SU-DHL-6 (cell line): ENCODE data around the gene TSHZ2.

Source experiments
- CTCF ChIP-seq: fragments of 200-600 bp; sonication (generic); IDR thresholded peaks from one replicate; pipeline ENCODE4 v1.5.1; 2017; ENCODE audit warnings: antibody characterized with exemption, mild to moderate bottlenecking, low read length, moderate library complexity; ENCODE audit not compliant: insufficient read depth, poor library complexity, severe bottlenecking
- EZH2phosphoT487 ChIP-seq: fragments of 200-600 bp; sonication (generic), shearing (Covaris generic); conservative IDR thresholded peaks from 2 replicates; pipeline ENCODE4 v1.6.1; 2018; ENCODE audit warnings: mild to moderate bottlenecking, antibody characterized with exemption, low read length, moderate library complexity, mixed read lengths

- TF ChIP-seq CTCF (no peak), EZH2phosphoT487 (no peak)
These were observed 541.5 kb downstream of the TSHZ2 start for GRCh38 chr20:53513489-53514298.
